HepG2 (cell line): ENCODE measurements around the gene MFN2. TPM values are rescaled to one million over a fixed set of nuclear protein-coding genes. Genes with fewer than 3 reads are reported as not detected.

Source experiments
- ATAC-seq: fragments of 200-7000 bp; cut with Tn5 transposase; 3 replicates; pipeline ENCODE4 v1.9.1; 2020; ENCODE audit warnings: mild to moderate bottlenecking, moderate library complexity
- BruUV-seq: library from RNA; stranded (reverse); fragments of 400-500 nt; replicated peaks from 2 replicates; lab custom pipeline; 2021; lab: Mats Ljungman, UMichigan
- CTCF ChIA-PET: fragments of 300-600 bp; formaldehyde crosslinking; extraction: SDS; loops from one replicate; lab custom pipeline; 2021; ENCODE audit warnings: low total read pairs, inconsistent platforms, low intra/inter-chr PET ratio; lab: Yijun Ruan, JAX
- POLR2A ChIA-PET: fragments of 350-600 bp; sonication (Branson Sonifier 250); formaldehyde crosslinking; loops from one replicate; lab custom pipeline; 2020; ENCODE audit warnings: antibody characterized with exemption, inconsistent platforms; lab: Yijun Ruan, JAX
- DNase-seq: peaks from one replicate; pipeline ENCODE4 v3.0.0-alpha.2; 2015; ENCODE audit warnings: low spot score
- FAIRE-seq: peaks from 3 replicates; lab custom pipeline; 2011; peaks lifted over from hg19 to GRCh38; lab: Jason Lieb, UNC
- H2AFZ ChIP-seq: one replicate; pipeline ENCODE4 v1.6.1; 2011; ENCODE audit warnings: low read length, inconsistent platforms
- H3K27ac ChIP-seq: fragments of 300-600 bp; 3 replicates; pipeline ENCODE4 v1.8.0; 2011; ENCODE audit warnings: mixed run types, mild to moderate bottlenecking, mixed read lengths, low read length, inconsistent platforms; ENCODE audit not compliant: insufficient read depth; ENCODE audit errors: extremely low read length
- H3K27me3 ChIP-seq, 2 experiments: fragments of 200-600 bp in 1 of 2; 2 replicates in 1 of 2; 3 replicates in 1 of 2; pipeline versions ENCODE4 v1.6.0 to v1.8.0; 2011; ENCODE audit warnings: low read length in 2 of 2, mild to moderate bottlenecking in 2 of 2, moderate library complexity in 2 of 2, inconsistent platforms in 1 of 2; ENCODE audit not compliant: insufficient read depth in 2 of 2, control insufficient read depth in 1 of 2
- H3K36me3 ChIP-seq, 2 experiments: fragments of 200-600 bp in 1 of 2; replicated peaks in 1 of 2; 2 replicates in 1 of 2; 3 replicates in 1 of 2; pipeline versions ENCODE4 v1.5.1 to v1.8.0; 2011; ENCODE audit warnings: low read length in 2 of 2, inconsistent platforms in 1 of 2; ENCODE audit not compliant: insufficient read depth in 2 of 2, control insufficient read depth in 1 of 2
- H3K4me1 ChIP-seq: 2 replicates; pipeline ENCODE4 v1.5.1; 2012; ENCODE audit warnings: low read length, inconsistent platforms; ENCODE audit not compliant: insufficient read depth
- H3K4me2 ChIP-seq: 2 replicates; pipeline ENCODE4 v1.6.0; 2011; ENCODE audit warnings: low read depth, low read length, inconsistent platforms
- H3K4me3 ChIP-seq, 3 experiments: fragments of 200-600 bp in 1 of 3; sonication (generic), shearing (Covaris generic) in 1 of 3; replicated peaks in 1 of 3; 2 replicates each; pipeline ENCODE4 v1.5.1; 2011 to 2016; ENCODE audit warnings: low read length in 3 of 3, inconsistent platforms in 2 of 3, low read depth in 2 of 3, mild to moderate bottlenecking in 2 of 3, control low read depth in 1 of 3, mixed read lengths in 1 of 3; ENCODE audit not compliant: insufficient read depth in 1 of 3
- H3K79me2 ChIP-seq: one replicate; pipeline ENCODE4 v1.6.1; 2011; ENCODE audit warnings: low read length, inconsistent platforms; ENCODE audit not compliant: insufficient read depth
- H3K9ac ChIP-seq: 2 replicates; pipeline ENCODE4 v1.6.0; 2011; ENCODE audit warnings: mild to moderate bottlenecking, low read depth, low read length, inconsistent platforms; ENCODE audit not compliant: insufficient read depth
- H3K9me3 ChIP-seq: 2 replicates; pipeline ENCODE4 v1.5.1; 2012; ENCODE audit warnings: mild to moderate bottlenecking, low read length
- H4K20me1 ChIP-seq: 2 replicates; pipeline ENCODE4 v1.6.0; 2011; ENCODE audit warnings: inconsistent platforms, mild to moderate bottlenecking, low read length, moderate library complexity; ENCODE audit not compliant: insufficient read depth
- ARNTL ChIP-seq: sonication (generic); formaldehyde crosslinking; IDR thresholded peaks from 2 replicates; pipeline ENCODE4 v1.4.0; 2020; ENCODE audit warnings: mild to moderate bottlenecking, missing genetic modification reagents
- BCL6 ChIP-seq: IDR thresholded peaks from 2 replicates; pipeline ENCODE4 v1.6.1; 2016; ENCODE audit warnings: missing genetic modification reagents, missing compliant biosample characterization
- FOSL2 ChIP-seq: sonication (generic); formaldehyde crosslinking; IDR thresholded peaks from 2 replicates; pipeline ENCODE4 v1.4.0; 2020; ENCODE audit warnings: missing genetic modification reagents
- HDAC6 ChIP-seq: fragments of 200-600 bp; sonication (generic); IDR thresholded peaks from 2 replicates; pipeline ENCODE4 v1.7.0; 2017; ENCODE audit warnings: mild to moderate bottlenecking, antibody characterized with exemption, low read length, low read depth
- HMG20A ChIP-seq: IDR thresholded peaks from 2 replicates; pipeline ENCODE4 v1.6.1; 2016; ENCODE audit warnings: borderline replicate concordance
- KLF6 ChIP-seq: IDR thresholded peaks from 2 replicates; pipeline ENCODE4 v1.8.0; 2016; ENCODE audit warnings: missing biosample characterization, missing genetic modification reagents
- RBM39 ChIP-seq: fragments of 200-400 bp; formaldehyde crosslinking; IDR thresholded peaks from one replicate; pipeline ENCODE4 v1.6.1; 2018; ENCODE audit warnings: antibody characterized with exemption, mild to moderate bottlenecking, low read depth, low read length; ENCODE audit not compliant: poor library complexity, severe bottlenecking
- RCOR2 ChIP-seq: IDR thresholded peaks from 2 replicates; pipeline ENCODE4 v1.6.1; 2016; ENCODE audit warnings: missing biosample characterization, missing genetic modification reagents
- SNAPC2 ChIP-seq: sonication (generic); formaldehyde crosslinking; IDR thresholded peaks from 2 replicates; pipeline ENCODE4 v1.8.1; 2022; ENCODE audit warnings: mild to moderate bottlenecking, missing genetic modification reagents
- WGBS: methylation state at CpG from one replicate; pipeline ENCODE4 v1.1.6; 2017; ENCODE audit warnings: low lambda C conversion rate; 5-methylcytosine and 5-hydroxymethylcytosine counted together
- in situ Hi-C: cut with HindIII; loops from 2 replicates; pipeline ENCODE4 v1.10.0; 2017; ENCODE audit warnings: low pct_unique_long_range_greater_than_20kb; ENCODE audit not compliant: extremely low pct_ligation_motif_present
- intact Hi-C: fragments of 100-400 bp; cut with micrococcal nuclease; formaldehyde crosslinking; loops from one replicate; pipeline ENCODE4 v1.10.0; 2022; ENCODE audit not compliant: unreplicated experiment
- polyA plus RNA-seq, 8 experiments: library from polyadenylated mRNA; depleted of rRNA in 3 of 8; stranded (reverse) in 7 of 8; unstranded in 1 of 8; fragments of >200 nt; fragmentation: Illumina TruSeq in 4 of 8; extraction: Trizol in 4 of 8; gene quantifications; 2 replicates each; pipeline versions ENCODE4 v1.2.1 to v1.2.3, GENCODE V29; 2011 to 2016; ENCODE audit warnings: low read depth in 4 of 8, missing spikeins in 1 of 8, mixed read lengths in 1 of 8; ENCODE audit not compliant: insufficient read depth in 1 of 8
- total RNA-seq, 5 experiments: library from RNA; depleted of rRNA; stranded (reverse); fragments of >200 nt; fragmentation: Illumina TruSeq; extraction: Trizol; gene quantifications; 2 replicates each; pipeline ENCODE4 v1.2.3, GENCODE V29; 2016; ENCODE audit warnings: low read depth in 1 of 5
- TF ChIP-seq, protein P1 (sequence below): sonication (generic); formaldehyde crosslinking; IDR thresholded peaks from 2 replicates; pipeline ENCODE4 v1.8.0; 2022; ENCODE audit warnings: mild to moderate bottlenecking, missing genetic modification reagents, moderate library complexity
- TF ChIP-seq, protein P2 (sequence below): sonication (generic); formaldehyde crosslinking; IDR thresholded peaks from 2 replicates; pipeline ENCODE4 v1.4.0; 2020; ENCODE audit warnings: missing genetic modification reagents, borderline replicate concordance
- TF ChIP-seq, protein P3 (sequence below): IDR thresholded peaks from 2 replicates; pipeline ENCODE4 v1.6.1; 2016; ENCODE audit warnings: missing genetic modification reagents, missing compliant biosample characterization
- TF ChIP-seq, protein P4 (sequence below): sonication (generic); formaldehyde crosslinking; IDR thresholded peaks from 2 replicates; pipeline ENCODE4 v1.8.1; 2023; ENCODE audit warnings: mild to moderate bottlenecking, missing genetic modification reagents, borderline replicate concordance
- TF ChIP-seq, protein P5 (sequence below): sonication (generic); formaldehyde crosslinking; IDR thresholded peaks from 2 replicates; pipeline ENCODE4 v1.8.1; 2023; ENCODE audit warnings: mild to moderate bottlenecking, missing genetic modification reagents
- TF ChIP-seq, protein P6 (sequence below): sonication (generic); formaldehyde crosslinking; IDR thresholded peaks from 2 replicates; pipeline ENCODE4 v1.4.0; 2020; ENCODE audit warnings: missing genetic modification reagents

MFN2 gene
- total and polyA plus RNA-seq, 2 of the 13 experiments (the other 11 are each of a cell fraction or from before 2014, with no cell fraction given), result 38.7 to 60.9 TPM

DNA sequence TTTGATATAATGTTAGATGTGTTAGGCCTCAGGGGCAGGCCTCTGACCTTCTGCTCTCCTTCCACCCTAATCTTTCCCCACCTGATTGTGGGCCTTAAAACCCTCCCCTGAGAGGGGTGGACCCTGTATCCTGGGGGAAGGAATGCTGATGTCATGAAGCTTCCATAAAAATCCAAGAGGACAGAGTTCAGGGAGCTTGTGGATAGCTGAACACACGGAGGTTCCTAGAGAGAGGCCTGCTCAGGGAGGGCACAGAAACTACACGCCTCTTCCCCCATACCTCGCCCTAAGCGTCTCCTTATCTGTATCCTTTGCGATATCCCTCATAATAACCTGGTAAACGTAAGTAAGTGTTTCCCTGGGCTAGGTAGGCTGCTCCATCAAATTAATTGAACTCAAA lies 4.3 kb downstream of the MFN2 start (continued):
- TF ChIP-seq, protein P1, sequence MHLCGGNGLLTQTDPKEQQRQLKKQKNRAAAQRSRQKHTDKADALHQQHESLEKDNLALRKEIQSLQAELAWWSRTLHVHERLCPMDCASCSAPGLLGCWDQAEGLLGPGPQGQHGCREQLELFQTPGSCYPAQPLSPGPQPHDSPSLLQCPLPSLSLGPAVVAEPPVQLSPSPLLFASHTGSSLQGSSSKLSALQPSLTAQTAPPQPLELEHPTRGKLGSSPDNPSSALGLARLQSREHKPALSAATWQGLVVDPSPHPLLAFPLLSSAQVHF (CRISPR knock-in tag), result no peak
- TF ChIP-seq HMG20A (CRISPR knock-in tag) (no peak), RCOR2 (CRISPR knock-in tag) (no peak), BCL6 (peak; percentile 66), HDAC6 (no peak), RBM39 (no peak)
- TF ChIP-seq, protein P2, sequence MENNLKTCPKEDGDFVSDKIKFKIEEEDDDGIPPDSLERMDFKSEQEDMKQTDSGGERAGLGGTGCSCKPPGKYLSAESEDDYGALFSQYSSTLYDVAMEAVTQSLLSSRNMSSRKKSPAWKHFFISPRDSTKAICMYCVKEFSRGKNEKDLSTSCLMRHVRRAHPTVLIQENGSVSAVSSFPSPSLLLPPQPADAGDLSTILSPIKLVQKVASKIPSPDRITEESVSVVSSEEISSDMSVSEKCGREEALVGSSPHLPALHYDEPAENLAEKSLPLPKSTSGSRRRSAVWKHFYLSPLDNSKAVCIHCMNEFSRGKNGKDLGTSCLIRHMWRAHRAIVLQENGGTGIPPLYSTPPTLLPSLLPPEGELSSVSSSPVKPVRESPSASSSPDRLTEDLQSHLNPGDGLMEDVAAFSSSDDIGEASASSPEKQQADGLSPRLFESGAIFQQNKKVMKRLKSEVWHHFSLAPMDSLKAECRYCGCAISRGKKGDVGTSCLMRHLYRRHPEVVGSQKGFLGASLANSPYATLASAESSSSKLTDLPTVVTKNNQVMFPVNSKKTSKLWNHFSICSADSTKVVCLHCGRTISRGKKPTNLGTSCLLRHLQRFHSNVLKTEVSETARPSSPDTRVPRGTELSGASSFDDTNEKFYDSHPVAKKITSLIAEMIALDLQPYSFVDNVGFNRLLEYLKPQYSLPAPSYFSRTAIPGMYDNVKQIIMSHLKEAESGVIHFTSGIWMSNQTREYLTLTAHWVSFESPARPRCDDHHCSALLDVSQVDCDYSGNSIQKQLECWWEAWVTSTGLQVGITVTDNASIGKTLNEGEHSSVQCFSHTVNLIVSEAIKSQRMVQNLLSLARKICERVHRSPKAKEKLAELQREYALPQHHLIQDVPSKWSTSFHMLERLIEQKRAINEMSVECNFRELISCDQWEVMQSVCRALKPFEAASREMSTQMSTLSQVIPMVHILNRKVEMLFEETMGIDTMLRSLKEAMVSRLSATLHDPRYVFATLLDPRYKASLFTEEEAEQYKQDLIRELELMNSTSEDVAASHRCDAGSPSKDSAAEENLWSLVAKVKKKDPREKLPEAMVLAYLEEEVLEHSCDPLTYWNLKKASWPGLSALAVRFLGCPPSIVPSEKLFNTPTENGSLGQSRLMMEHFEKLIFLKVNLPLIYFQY, result no peak
- TF ChIP-seq, protein P3, sequence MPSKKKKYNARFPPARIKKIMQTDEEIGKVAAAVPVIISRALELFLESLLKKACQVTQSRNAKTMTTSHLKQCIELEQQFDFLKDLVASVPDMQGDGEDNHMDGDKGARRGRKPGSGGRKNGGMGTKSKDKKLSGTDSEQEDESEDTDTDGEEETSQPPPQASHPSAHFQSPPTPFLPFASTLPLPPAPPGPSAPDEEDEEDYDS (CRISPR knock-in tag), result no peak

DNA sequence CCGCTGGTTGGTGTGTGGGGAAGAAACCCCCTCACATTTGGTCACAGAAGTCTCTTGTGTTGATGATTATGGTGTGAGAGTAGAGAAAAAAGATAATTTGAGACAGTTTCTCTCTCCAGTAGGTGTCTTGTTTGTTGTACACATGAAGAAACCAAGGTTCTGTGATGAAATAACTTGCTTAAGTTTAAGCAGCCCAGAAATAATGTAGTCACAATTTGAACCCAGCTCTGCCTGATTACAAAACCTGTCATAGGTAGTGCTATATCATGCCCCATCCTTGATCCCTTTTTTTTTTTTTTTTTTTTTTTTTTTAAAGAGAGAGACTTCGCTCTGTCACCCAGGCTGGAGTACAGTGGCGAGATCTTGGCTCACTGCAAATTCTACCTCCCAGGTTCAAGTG lies 4.9 kb downstream of the MFN2 start:
- 98% methylated on average over 2 of the region's 3 CpGs for WGBS
- BruUV-seq, result no TSS peak
- no peak for FAIRE-seq
- H3K4me2 ChIP-seq, result peak overlapping the region; percentile 54
- no peak for DNase-seq
- no peaks in the 10 kb centered on the region; the same call in 1 of the 2 replicates for H4K20me1 ChIP-seq
- H3K79me2 ChIP-seq, result peaks cover 61% of the 10 kb centered on the region
- POLR2A ChIA-PET, result interaction anchor here (2.4 kb wide), 1 partner anchor 77 kb away, joined by 8 read pairs; no protein-coding TSS in a partner anchor
- H3K36me3 ChIP-seq, result peaks cover 22 to 47% of the 10 kb centered on the region in 2 experiments
- CTCF ChIA-PET, result no interaction called here
- intact Hi-C loops (no loop called here), in situ Hi-C loops (no loop called here)
- H3K27ac ChIP-seq, result peak overlapping the region; percentile 55
- H2AFZ ChIP-seq, result no peak overlapping the region
- no peak for ATAC-seq
- no peaks in the 10 kb centered on the region for H3K9me3 ChIP-seq
- H3K9ac ChIP-seq, result peak overlapping the region; percentile 41; the same call in 1 of the 2 replicates
- peaks cover 70% of the 10 kb centered on the region for H3K4me1 ChIP-seq
- H3K27me3 ChIP-seq, result peaks cover 0 to 3% of the 10 kb centered on the region in 2 experiments; a peak in 1 of 5 replicates
- H3K4me3 ChIP-seq, result 0 out of 6 replicates have a peak overlapping the region, but pooled peaks of 1 of the 3 experiments have one; percentile 20
- TF ChIP-seq, protein P4, sequence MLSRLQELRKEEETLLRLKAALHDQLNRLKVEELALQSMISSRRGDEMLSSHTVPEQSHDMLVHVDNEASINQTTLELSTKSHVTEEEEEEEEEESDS (CRISPR knock-in tag), result no peak
- TF ChIP-seq FOSL2 (CRISPR knock-in tag) (no peak), SNAPC2 (CRISPR knock-in tag) (no peak), KLF6 (CRISPR knock-in tag) (no peak), ARNTL (no peak)
- TF ChIP-seq, protein P5, sequence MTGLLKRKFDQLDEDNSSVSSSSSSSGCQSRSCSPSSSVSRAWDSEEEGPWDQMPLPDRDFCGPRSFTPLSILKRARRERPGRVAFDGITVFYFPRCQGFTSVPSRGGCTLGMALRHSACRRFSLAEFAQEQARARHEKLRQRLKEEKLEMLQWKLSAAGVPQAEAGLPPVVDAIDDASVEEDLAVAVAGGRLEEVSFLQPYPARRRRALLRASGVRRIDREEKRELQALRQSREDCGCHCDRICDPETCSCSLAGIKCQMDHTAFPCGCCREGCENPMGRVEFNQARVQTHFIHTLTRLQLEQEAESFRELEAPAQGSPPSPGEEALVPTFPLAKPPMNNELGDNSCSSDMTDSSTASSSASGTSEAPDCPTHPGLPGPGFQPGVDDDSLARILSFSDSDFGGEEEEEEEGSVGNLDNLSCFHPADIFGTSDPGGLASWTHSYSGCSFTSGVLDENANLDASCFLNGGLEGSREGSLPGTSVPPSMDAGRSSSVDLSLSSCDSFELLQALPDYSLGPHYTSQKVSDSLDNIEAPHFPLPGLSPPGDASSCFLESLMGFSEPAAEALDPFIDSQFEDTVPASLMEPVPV (CRISPR knock-in tag), result no peak
- TF ChIP-seq, protein P6, sequence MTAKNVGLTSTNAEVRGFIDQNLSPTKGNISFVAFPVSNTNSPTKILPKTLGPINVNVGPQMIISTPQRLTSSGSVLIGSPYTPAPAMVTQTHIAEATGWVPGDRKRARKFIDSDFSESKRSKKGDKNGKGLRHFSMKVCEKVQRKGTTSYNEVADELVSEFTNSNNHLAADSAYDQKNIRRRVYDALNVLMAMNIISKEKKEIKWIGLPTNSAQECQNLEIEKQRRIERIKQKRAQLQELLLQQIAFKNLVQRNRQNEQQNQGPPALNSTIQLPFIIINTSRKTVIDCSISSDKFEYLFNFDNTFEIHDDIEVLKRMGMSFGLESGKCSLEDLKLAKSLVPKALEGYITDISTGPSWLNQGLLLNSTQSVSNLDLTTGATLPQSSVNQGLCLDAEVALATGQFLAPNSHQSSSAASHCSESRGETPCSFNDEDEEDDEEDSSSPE (CRISPR knock-in tag), result no peak
